Measurements from ENCODE around the gene IYD. TPM values are rescaled to one million over a fixed set of nuclear protein-coding genes. Genes with fewer than 3 reads are reported as not detected.

Gene IYD
- total RNA-seq, 1 donor from 2014 or later: not detected

- H3K4me1 Mint-ChIP-seq: peaks cover 13% of the 10 kb centered on the region
Measured at GRCh38 chr6:150417899-150418826, 49.4 kb downstream of the IYD start.

DNA sequence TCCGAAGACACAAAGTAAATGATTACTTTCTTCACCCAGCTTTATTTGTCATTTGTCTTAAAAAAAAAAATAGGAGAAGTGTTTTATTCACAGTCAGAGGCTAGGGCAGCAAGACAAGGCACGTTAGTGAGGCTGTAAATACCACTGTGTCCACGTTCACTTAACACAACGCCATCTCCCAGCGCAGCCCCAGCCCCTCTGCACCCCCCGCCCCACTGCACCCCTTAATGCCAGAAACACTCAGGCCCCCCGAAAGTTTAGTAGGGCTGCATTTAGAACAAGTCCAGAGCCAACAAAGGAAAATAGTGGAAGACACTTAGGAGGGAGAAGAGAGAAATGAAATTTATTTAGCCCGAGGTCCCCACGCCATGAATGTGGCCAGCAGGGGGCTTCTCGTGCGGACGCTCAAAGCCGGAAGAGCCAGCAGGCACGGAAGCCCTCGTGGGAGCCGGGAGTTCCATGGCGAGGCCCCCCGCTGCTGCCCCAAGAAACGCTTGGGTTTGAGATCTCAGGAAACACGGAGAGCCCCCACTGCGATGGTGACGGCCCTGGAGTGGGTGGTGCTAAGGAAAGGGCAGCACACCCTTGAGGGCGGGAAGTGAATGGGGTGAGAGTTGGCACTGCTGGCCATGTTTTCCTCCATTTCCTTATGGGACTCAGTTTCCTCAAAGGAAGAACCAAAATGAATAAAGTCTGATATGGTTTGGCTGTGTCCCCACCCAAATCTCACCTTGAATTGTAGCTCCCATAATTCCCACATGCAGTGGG is 50.2 kb downstream of the IYD start:
- intact Hi-C loops (cut with micrococcal nuclease): loop anchor here (1.0 to 2.0 kb wide), 3 partner anchors 182 to 396 kb away; no protein-coding TSS in a partner anchor
- H3K27ac Mint-ChIP-seq: no peak overlapping the region
- H3K36me3 Mint-ChIP-seq (ENCODE audit: low read depth): no peaks in the 10 kb centered on the region
- peak overlapping the region; percentile 74 for H3K4me3 Mint-ChIP-seq
- peaks cover 13% of the 10 kb centered on the region for H3K4me1 Mint-ChIP-seq
- no peaks in the 10 kb centered on the region for H3K9me3 Mint-ChIP-seq
- peaks cover 27% of the 10 kb centered on the region for H3K27me3 Mint-ChIP-seq
- peak; percentile 81 for DNase-seq

More at GRCh38 chr6:150417899-150418826, 49.4 kb downstream of the IYD start:
- intact Hi-C loops (cut with micrococcal nuclease): loop anchor here (1.0 to 2.0 kb wide), 3 partner anchors 183 to 397 kb away; no protein-coding TSS in a partner anchor
- Mint-ChIP-seq H3K4me3 (peak overlapping the region; percentile 74), H3K36me3 (ENCODE audit: low read depth) (no peaks in the 10 kb centered on the region), H3K9me3 (no peaks in the 10 kb centered on the region), H3K27ac (peak overlapping the region; percentile 31), H3K27me3 (peaks cover 31% of the 10 kb centered on the region)
- peak; percentile 77 for DNase-seq

- Mint-ChIP-seq H3K4me1 (peaks cover 13% of the 10 kb centered on the region), H3K27me3 (peaks cover 20% of the 10 kb centered on the region), H3K4me3 (no peak overlapping the region), H3K27ac (no peak overlapping the region), H3K9me3 (no peaks in the 10 kb centered on the region), H3K36me3 (ENCODE audit: low read depth) (no peaks in the 10 kb centered on the region)
- intact Hi-C loops (cut with micrococcal nuclease): no loop called here
- no peak for DNase-seq
Measured at GRCh38 chr6:150420428-150420827, 51.6 kb downstream of the IYD start.

GRCh38 chr6:150420926-150421325 is 52.1 kb downstream of the IYD start:
- no peak for DNase-seq
- Mint-ChIP-seq H3K9me3 (no peaks in the 10 kb centered on the region), H3K4me1 (peaks cover 13% of the 10 kb centered on the region), H3K27ac (no peak overlapping the region), H3K27me3 (peaks cover 18% of the 10 kb centered on the region), H3K36me3 (ENCODE audit: low read depth) (no peaks in the 10 kb centered on the region), H3K4me3 (no peak overlapping the region)
- intact Hi-C loops (cut with micrococcal nuclease): no loop called here

DNA sequence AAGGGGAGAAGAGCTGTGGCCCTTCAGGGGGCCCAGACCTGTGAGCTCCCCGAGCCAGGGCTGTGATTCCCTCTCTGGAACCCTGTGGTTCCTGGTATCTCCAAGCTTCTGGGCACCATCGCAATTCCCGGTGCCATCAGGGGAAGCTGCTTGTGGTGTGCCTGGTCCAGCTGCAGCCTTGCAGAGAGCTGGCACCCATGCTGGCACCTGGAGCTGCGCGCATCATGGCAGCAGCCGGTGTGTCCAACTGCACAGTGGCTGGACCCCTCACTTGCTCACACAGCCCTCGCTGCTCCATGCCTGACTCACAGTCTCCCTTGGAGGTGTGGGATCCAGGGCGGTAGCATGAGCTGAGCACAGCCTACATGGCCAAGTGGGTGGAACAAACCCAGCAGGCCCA is 56.7 kb downstream of the IYD start:
- intact Hi-C loops (cut with micrococcal nuclease): no loop called here
- Mint-ChIP-seq H3K36me3 (ENCODE audit: low read depth) (no peaks in the 10 kb centered on the region), H3K9me3 (no peaks in the 10 kb centered on the region), H3K4me1 (no peaks in the 10 kb centered on the region), H3K27me3 (peaks cover 4% of the 10 kb centered on the region), H3K27ac (no peak overlapping the region), H3K4me3 (no peak overlapping the region)
- no peak for DNase-seq

- intact Hi-C loops (cut with micrococcal nuclease): no loop called here
- Mint-ChIP-seq H3K27me3 (no peaks in the 10 kb centered on the region), H3K4me1 (no peaks in the 10 kb centered on the region), H3K36me3 (ENCODE audit: low read depth) (no peaks in the 10 kb centered on the region), H3K4me3 (no peak overlapping the region), H3K27ac (no peak overlapping the region), H3K9me3 (no peaks in the 10 kb centered on the region)
- DNase-seq: no peak
Measured at GRCh38 chr6:150426198-150426597, 57.4 kb downstream of the IYD start.

DNA sequence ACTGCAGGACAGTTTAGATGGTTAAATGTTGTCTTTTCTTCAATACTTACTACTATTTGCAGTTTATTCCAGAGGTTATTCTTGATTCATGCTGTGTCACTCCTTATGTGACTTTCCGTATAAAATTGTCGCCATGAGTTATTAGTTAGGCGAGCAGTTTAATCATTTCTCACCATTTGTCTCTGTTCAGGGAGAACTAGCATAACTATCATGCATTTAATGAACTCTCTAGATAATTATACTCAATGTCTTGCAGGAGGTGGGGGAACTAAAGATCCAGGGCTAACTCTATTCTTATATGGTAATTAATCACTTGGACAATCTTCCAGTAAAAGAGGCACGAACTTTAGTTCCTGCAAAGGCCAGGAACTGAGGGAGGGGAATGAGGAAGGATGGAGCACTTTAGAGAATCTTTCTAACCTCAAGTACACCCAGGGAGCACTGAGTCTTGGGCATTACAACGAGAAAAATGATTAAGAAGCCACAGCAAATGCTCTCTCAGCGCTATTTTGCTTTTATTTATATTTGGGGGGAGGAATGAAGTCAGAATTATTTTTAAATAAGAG is 58.3 kb downstream of the IYD start:
- no peaks in the 10 kb centered on the region for H3K4me1 Mint-ChIP-seq
- no peaks in the 10 kb centered on the region for H3K27me3 Mint-ChIP-seq
- intact Hi-C loops (cut with micrococcal nuclease): no loop called here
- H3K9me3 Mint-ChIP-seq: no peaks in the 10 kb centered on the region
- H3K4me3 Mint-ChIP-seq: no peak overlapping the region
- H3K27ac Mint-ChIP-seq: no peak overlapping the region
- DNase-seq: no peak
- H3K36me3 Mint-ChIP-seq (ENCODE audit: low read depth): no peaks in the 10 kb centered on the region

GRCh38 chr6:150427843-150428242 is 59.0 kb downstream of the IYD start:
- Mint-ChIP-seq H3K4me3 (no peak overlapping the region), H3K4me1 (no peaks in the 10 kb centered on the region), H3K27ac (no peak overlapping the region), H3K9me3 (no peaks in the 10 kb centered on the region), H3K36me3 (ENCODE audit: low read depth) (no peaks in the 10 kb centered on the region), H3K27me3 (no peaks in the 10 kb centered on the region)
- intact Hi-C loops (cut with micrococcal nuclease): no loop called here
- no peak for DNase-seq

- Mint-ChIP-seq H3K27me3 (no peaks in the 10 kb centered on the region), H3K4me1 (no peaks in the 10 kb centered on the region), H3K9me3 (no peaks in the 10 kb centered on the region), H3K4me3 (no peak overlapping the region), H3K36me3 (ENCODE audit: low read depth) (no peaks in the 10 kb centered on the region), H3K27ac (no peak overlapping the region)
- DNase-seq: no peak
- intact Hi-C loops (cut with micrococcal nuclease): no loop called here
Measured at GRCh38 chr6:150430815-150431214, 62.0 kb downstream of the IYD start.

GRCh38 chr6:150435360-150435759 is 66.5 kb downstream of the IYD start:
- Mint-ChIP-seq H3K36me3 (ENCODE audit: low read depth) (no peaks in the 10 kb centered on the region), H3K9me3 (peaks cover 5% of the 10 kb centered on the region), H3K27me3 (no peaks in the 10 kb centered on the region), H3K4me3 (no peak overlapping the region), H3K4me1 (no peaks in the 10 kb centered on the region), H3K27ac (no peak overlapping the region)
- intact Hi-C loops (cut with micrococcal nuclease): no loop called here
- no peak for DNase-seq

DNA sequence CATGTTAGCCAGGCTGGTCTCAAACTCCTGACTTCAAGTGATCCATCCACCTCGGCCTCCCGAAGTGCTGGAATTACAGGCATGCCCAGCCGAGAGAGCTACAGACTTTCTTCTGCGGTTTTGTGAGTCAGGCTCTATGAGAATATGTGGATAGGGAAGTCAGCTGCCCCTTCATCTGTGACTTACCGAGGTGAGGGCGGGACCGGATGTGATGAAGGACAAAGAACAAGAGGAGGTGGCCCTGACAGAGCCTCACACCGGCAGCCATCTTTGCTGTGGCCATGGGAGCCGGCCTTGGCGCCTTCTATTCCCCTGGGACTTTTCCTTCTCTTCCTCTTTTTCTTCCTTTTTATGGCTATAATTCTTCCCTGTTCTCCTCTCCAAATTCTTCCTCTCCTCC is 67.0 kb downstream of the IYD start:
- H3K9me3 Mint-ChIP-seq: peaks cover 5% of the 10 kb centered on the region
- no peaks in the 10 kb centered on the region for H3K36me3 Mint-ChIP-seq (ENCODE audit: low read depth)
- H3K4me1 Mint-ChIP-seq: no peaks in the 10 kb centered on the region
- no peak overlapping the region for H3K4me3 Mint-ChIP-seq
- intact Hi-C loops (cut with micrococcal nuclease): no loop called here
- no peak for DNase-seq
- H3K27me3 Mint-ChIP-seq: no peaks in the 10 kb centered on the region
- no peak overlapping the region for H3K27ac Mint-ChIP-seq

- no peaks in the 10 kb centered on the region for H3K4me1 Mint-ChIP-seq
- H3K27me3 Mint-ChIP-seq: peaks cover 2% of the 10 kb centered on the region
- intact Hi-C loops (cut with micrococcal nuclease): no loop called here
- H3K4me3 Mint-ChIP-seq: no peak overlapping the region
- no peaks in the 10 kb centered on the region for H3K36me3 Mint-ChIP-seq (ENCODE audit: low read depth)
- no peak for DNase-seq
- H3K27ac Mint-ChIP-seq: no peak overlapping the region
- H3K9me3 Mint-ChIP-seq: peaks cover 5% of the 10 kb centered on the region
Measured at GRCh38 chr6:150439373-150439772, 70.6 kb downstream of the IYD start.

DNA sequence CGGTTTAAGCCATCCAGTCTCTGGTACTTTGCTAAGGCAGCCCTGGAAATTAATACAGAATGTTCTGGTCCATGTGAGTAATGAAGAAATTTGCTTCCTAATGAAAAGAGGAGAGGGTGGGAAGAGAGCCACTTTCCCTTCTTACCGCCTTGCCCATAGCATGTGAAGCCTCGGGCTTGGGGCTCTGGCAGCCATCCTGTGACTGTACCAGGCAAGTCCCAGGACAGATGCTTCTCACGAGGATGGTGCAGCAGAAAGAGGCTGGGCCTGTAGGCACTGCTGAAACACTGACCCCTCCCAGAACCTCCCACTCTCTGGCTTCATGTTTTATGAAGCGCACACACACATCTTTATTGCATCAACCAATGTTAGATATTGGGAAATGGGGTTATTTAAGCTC is 74.8 kb downstream of the IYD start:
- Mint-ChIP-seq H3K4me3 (no peak overlapping the region), H3K27me3 (peaks cover 9% of the 10 kb centered on the region), H3K9me3 (peaks cover 5% of the 10 kb centered on the region), H3K36me3 (ENCODE audit: low read depth) (no peaks in the 10 kb centered on the region), H3K4me1 (no peaks in the 10 kb centered on the region), H3K27ac (no peak overlapping the region)
- DNase-seq: no peak
- intact Hi-C loops (cut with micrococcal nuclease): no loop called here

GRCh38 chr6:150444308-150444707 is 75.5 kb downstream of the IYD start:
- no peaks in the 10 kb centered on the region for H3K4me1 Mint-ChIP-seq
- intact Hi-C loops (cut with micrococcal nuclease): no loop called here
- H3K27ac Mint-ChIP-seq: no peak overlapping the region
- peaks cover 9% of the 10 kb centered on the region for H3K27me3 Mint-ChIP-seq
- no peak for DNase-seq
- H3K36me3 Mint-ChIP-seq (ENCODE audit: low read depth): no peaks in the 10 kb centered on the region
- H3K4me3 Mint-ChIP-seq: no peak overlapping the region
- H3K9me3 Mint-ChIP-seq: peaks cover 5% of the 10 kb centered on the region

Measured in activated CD4-positive, alpha-beta T cell treated with anti-CD3 and anti-CD28 coated beads, Interleukin-2, amount 10 ng/mL, durations not matched to agents 24 days and 14 days (primary cell).